ENCODE results near the gene GBA2.

GRCh38 chr9:35700942-35701341 lies 48.1 kb downstream of the GBA2 start:
- no peak for TF ChIP-seq CTCF (conservative IDR thresholded peaks at IDR 0.05 in 1 of 2, IDR thresholded peaks at IDR 0.05 in 1 of 2; ENCODE audit: extremely low read depth in 1 of 2, insufficient read depth in 1 of 2, low read depth in 1 of 2, low read length in 2 of 2)
- TF ChIP-seq EZH2 (IDR thresholded peaks at IDR 0.05; ENCODE audit: borderline replicate concordance, low read length), result no peak

Measured in mammary epithelial cell (primary cell).